Activated naive CD8-positive, alpha-beta T cell treated with anti-CD3 and anti-CD28 coated beads, Interleukin-2, amount 50 U/mL, for 24 hours (primary cell): ENCODE data around the gene HERC2.
"Not testable (repeated sequence)": the region's sequence is repeated elsewhere in the genome, so short reads cannot be mapped to it uniquely, and the experiment has no call there.

Source experiments
- ATAC-seq: fragments of 150-1000 bp; cut with Tn5 transposase; one replicate; pipeline ENCODE4 v1.10.0; 2021
- DNase-seq: peaks from one replicate; pipeline ENCODE4 v3.0.0; 2021
- H3K27ac Mint-ChIP-seq: one replicate; pipeline ENCODE4 v1.8.0; 2021; ENCODE audit warnings: mild to moderate bottlenecking, mixed read lengths
- H3K27me3 Mint-ChIP-seq: one replicate; pipeline ENCODE4 v1.8.0; 2021; ENCODE audit warnings: mixed read lengths
- H3K36me3 Mint-ChIP-seq: one replicate; pipeline ENCODE4 v1.8.0; 2021; ENCODE audit warnings: low read depth, mixed read lengths
- H3K4me1 Mint-ChIP-seq: one replicate; pipeline ENCODE4 v1.8.0; 2021; ENCODE audit warnings: mixed read lengths
- H3K4me3 Mint-ChIP-seq: one replicate; pipeline ENCODE4 v1.8.0; 2021; ENCODE audit warnings: mild to moderate bottlenecking, moderate library complexity, mixed read lengths
- H3K9me3 Mint-ChIP-seq: one replicate; pipeline ENCODE4 v1.8.0; 2021; ENCODE audit warnings: mixed read lengths

HERC2 gene, protein sequence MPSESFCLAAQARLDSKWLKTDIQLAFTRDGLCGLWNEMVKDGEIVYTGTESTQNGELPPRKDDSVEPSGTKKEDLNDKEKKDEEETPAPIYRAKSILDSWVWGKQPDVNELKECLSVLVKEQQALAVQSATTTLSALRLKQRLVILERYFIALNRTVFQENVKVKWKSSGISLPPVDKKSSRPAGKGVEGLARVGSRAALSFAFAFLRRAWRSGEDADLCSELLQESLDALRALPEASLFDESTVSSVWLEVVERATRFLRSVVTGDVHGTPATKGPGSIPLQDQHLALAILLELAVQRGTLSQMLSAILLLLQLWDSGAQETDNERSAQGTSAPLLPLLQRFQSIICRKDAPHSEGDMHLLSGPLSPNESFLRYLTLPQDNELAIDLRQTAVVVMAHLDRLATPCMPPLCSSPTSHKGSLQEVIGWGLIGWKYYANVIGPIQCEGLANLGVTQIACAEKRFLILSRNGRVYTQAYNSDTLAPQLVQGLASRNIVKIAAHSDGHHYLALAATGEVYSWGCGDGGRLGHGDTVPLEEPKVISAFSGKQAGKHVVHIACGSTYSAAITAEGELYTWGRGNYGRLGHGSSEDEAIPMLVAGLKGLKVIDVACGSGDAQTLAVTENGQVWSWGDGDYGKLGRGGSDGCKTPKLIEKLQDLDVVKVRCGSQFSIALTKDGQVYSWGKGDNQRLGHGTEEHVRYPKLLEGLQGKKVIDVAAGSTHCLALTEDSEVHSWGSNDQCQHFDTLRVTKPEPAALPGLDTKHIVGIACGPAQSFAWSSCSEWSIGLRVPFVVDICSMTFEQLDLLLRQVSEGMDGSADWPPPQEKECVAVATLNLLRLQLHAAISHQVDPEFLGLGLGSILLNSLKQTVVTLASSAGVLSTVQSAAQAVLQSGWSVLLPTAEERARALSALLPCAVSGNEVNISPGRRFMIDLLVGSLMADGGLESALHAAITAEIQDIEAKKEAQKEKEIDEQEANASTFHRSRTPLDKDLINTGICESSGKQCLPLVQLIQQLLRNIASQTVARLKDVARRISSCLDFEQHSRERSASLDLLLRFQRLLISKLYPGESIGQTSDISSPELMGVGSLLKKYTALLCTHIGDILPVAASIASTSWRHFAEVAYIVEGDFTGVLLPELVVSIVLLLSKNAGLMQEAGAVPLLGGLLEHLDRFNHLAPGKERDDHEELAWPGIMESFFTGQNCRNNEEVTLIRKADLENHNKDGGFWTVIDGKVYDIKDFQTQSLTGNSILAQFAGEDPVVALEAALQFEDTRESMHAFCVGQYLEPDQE (N-terminal part only)

DNA sequence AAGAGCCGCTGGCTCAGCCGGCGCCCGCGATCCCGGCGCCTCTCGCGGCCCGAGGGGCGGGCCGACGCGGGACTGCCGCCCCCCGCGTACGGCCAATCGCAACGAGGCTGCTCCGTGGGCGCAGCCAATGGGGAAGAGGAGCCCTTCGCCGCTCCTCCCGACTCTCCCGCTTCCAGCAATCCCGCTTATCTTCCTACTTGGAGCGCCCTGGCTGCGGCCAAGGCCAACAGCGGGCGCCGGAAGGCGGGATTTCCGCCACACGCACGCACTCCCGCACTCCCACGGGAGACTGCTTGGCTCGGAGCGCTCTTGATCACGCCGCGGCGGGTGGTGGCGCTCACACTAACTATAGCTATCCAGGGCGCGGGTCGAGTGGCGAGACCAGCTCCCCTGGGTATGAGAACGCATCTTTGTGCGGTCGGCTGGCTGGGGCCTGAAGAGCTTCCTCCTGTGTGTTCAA, at the start of gene HERC2:
Gene HERC2, minus strand, starts transcription at position 51 of the 460 bp plus-strand sequence. CDS start 746 bp downstream, outside the sequence.
- not testable (repeated sequence) for H3K27me3 Mint-ChIP-seq, H3K4me1 Mint-ChIP-seq, H3K9me3 Mint-ChIP-seq, ATAC-seq, DNase-seq, H3K36me3 Mint-ChIP-seq
- peak within 1 kb of the TSS; percentile 96 for H3K4me3 Mint-ChIP-seq
- H3K27ac Mint-ChIP-seq: peak within 1 kb of the TSS; percentile 93

DNA sequence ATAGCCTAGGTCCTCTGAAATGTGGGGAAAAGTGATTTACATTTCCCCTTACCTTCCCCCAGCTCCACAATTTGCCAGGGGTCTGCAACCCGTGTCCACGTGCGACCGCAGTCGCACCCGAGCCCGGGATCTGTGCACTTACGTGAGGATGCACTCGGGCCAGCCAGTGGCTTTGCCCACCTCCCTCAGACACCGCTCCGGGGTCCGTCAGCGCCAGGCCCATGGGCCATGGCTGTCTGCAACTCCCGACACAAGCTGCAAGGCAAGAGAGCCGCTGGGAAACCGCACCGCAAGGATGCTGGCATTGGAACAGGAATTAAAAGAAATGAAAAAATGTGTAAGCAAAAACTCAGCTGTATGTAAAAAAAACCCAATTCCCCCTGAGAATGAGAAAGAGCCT, 43.5 kb upstream of the HERC2 start:
- H3K27ac Mint-ChIP-seq, H3K9me3 Mint-ChIP-seq, H3K36me3 Mint-ChIP-seq, H3K4me3 Mint-ChIP-seq, ATAC-seq, H3K27me3 Mint-ChIP-seq, DNase-seq, H3K4me1 Mint-ChIP-seq: not testable (repeated sequence)

DNA sequence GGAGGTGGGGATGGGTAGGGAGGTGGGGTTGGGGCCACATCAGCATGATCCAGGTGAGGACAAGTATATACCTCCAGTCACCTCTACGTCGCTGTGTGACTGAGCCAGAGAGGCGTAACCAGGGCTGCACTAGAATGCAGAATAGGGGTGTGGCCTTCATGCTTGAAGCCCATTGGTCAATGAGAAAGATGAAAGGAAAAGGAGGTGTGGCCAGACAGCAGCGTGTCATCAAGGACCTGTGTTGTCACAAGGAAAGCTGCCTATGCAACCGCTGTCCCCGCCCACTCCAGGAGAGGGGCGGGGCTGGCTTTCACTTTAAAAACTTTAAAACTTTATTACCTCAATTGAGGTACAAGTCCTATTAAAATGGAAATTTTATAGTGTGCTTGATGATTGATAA, 36.0 kb upstream of the HERC2 start, which contains the start of gene GOLGA6L24:
Gene GOLGA6L24, minus strand, starts transcription at position 101 of the 400 bp plus-strand sequence. Its CDS starts 61 bp downstream, at position 40.
- not testable (repeated sequence) for H3K36me3 Mint-ChIP-seq, DNase-seq, H3K4me3 Mint-ChIP-seq, H3K4me1 Mint-ChIP-seq, H3K9me3 Mint-ChIP-seq, H3K27me3 Mint-ChIP-seq, ATAC-seq, H3K27ac Mint-ChIP-seq

DNA sequence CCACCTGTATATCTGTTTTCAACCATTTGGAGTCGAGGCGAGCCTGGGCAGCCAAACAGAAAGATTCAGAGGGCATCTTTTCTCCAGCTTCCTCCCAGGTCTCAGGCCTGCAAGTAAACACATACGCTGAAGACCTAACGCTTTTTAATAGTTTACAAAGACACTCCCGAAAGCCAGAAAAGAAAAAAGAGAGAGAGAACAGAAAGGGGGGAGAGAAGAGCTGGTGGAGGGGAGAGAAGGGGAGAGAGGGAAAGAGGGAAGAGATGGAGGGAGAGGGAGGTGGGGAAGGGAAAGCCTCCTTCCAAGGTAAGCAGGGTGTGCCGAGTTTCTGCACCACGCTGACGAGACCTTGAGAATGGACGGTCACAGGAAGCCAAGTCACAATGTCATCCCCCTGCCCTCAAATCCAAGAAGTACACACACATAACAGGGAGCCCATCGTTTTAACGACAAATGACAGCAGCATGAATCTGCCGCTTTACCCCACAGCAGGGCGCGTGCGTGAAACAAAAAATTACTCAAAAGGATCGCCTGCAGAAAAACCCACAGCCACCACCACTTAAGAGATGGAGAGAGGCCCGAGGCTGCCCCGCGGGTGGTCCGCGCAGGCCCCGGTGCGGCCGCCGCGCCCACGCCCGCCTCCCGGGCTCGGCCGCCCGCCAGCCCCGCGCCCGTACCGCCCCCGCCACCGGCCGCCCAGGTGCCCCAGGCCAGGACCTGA, 461 bp downstream of the HERC2 start:
- peaks cover 10% of the 10 kb centered on the region for H3K36me3 Mint-ChIP-seq
- not testable (repeated sequence) for H3K9me3 Mint-ChIP-seq, H3K27me3 Mint-ChIP-seq, ATAC-seq, H3K4me1 Mint-ChIP-seq
- peak overlapping the region; percentile 96 for H3K4me3 Mint-ChIP-seq
- peak; percentile 7 for DNase-seq
- peak overlapping the region; percentile 93 for H3K27ac Mint-ChIP-seq

DNA sequence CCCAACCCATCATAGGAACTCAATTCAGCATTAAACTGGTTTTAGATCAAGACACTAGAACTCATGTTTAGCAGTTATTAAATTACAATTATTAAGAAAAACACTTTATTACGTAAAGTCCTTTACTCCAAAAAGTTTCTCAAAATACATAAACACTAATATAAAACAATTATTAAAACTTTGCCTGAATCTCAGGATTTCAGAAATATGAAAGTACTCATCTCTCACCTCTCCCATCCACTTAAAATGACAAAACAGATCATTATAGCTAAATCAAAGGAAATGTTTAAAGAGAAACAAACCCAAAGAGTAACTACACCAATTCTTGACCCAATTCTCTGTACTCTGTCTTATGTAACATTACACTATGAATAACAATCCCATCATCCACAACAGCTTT, 2.3 kb downstream of the HERC2 start:
- not testable (repeated sequence) for H3K27ac Mint-ChIP-seq, H3K4me1 Mint-ChIP-seq, H3K27me3 Mint-ChIP-seq, ATAC-seq, DNase-seq, H3K9me3 Mint-ChIP-seq, H3K4me3 Mint-ChIP-seq
- H3K36me3 Mint-ChIP-seq: peaks cover 19% of the 10 kb centered on the region

DNA sequence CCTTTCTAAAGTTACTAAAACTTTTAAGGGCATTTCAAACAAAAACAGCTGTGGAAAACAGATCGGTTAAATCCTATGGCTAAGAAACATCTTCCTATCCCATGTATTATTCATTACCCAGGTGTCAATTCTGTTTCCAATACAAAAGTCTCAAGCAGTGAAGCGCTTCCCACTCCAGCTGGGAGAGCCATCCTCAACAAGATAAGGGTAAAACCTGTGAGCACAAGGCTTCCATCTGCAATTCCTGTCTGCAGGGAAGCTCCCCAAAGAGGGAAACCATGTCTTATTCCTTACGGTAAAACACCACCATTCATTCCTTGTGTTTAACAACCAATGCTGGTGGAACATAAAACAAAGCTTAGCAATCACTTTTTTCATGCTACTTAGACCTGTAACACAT, 3.2 kb downstream of the HERC2 start:
- not testable (repeated sequence) for H3K9me3 Mint-ChIP-seq, H3K27ac Mint-ChIP-seq, ATAC-seq, DNase-seq, H3K4me1 Mint-ChIP-seq, H3K4me3 Mint-ChIP-seq, H3K27me3 Mint-ChIP-seq
- H3K36me3 Mint-ChIP-seq: peaks cover 24% of the 10 kb centered on the region

DNA sequence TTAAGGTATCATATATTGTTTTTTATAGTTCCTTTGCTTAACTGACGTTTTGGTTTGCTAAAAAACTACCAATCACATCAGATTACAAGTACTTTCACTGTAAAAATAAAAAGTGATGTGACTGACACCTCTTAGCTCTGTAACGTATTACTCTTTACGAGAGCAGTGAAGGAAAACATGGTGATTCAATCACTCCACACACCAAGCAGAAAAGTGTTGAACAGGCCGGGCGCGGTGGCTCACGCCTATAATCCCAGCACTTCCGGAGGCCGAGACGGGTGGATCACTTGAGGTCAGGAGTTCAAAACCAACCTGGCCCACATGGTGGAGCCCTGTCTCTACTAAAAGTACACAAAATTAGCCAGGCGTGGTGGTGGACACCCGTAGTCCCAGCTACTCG, 3.9 kb downstream of the HERC2 start:
- H3K9me3 Mint-ChIP-seq, H3K4me3 Mint-ChIP-seq, DNase-seq, H3K27me3 Mint-ChIP-seq, H3K27ac Mint-ChIP-seq, H3K4me1 Mint-ChIP-seq, ATAC-seq: not testable (repeated sequence)
- H3K36me3 Mint-ChIP-seq: peaks cover 27% of the 10 kb centered on the region

DNA sequence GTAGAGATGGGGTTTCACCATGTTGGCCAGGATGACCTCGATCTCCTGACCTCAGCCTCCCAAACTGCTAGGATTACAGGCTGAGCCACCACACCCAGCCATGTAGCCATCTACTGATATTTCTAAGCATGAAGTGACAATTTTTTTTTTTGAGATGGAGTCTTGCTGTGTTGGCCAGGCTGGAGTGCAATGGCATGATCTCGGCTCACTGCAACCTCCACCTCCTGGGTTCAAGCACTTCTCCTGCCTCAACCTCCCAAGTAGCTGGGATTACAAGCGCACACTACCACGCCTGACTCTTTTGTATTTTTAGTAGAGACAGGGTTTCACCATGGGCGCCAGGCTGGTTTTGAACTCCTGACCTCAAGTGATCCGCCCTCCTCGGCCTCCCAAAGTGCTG, 5.0 kb downstream of the HERC2 start:
- H3K4me3 Mint-ChIP-seq, H3K9me3 Mint-ChIP-seq, H3K4me1 Mint-ChIP-seq, H3K27me3 Mint-ChIP-seq, ATAC-seq, DNase-seq, H3K27ac Mint-ChIP-seq: not testable (repeated sequence)
- peaks cover 29% of the 10 kb centered on the region for H3K36me3 Mint-ChIP-seq

DNA sequence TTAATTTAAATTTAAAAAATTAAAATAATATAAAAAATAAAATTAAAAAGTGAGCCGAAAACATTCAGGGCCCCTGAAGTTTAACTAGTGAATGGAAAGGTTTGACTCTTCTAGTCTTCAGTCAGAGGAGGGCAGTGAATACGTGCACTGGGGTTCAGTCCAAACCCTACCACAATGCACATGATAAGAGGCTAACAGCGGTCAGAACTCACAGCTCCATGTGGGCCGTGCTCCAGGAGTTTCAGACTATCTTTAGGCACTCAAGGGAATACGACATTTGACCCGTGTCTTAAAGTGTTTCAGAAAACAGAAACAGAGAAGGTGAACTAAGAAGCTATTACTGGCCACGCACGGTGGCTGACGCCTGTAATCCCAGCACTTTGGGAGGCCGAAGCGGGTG, 11.5 kb downstream of the HERC2 start:
- H3K27me3 Mint-ChIP-seq, H3K4me3 Mint-ChIP-seq, H3K4me1 Mint-ChIP-seq, H3K27ac Mint-ChIP-seq, H3K9me3 Mint-ChIP-seq, ATAC-seq, DNase-seq: not testable (repeated sequence)
- peaks cover 42% of the 10 kb centered on the region for H3K36me3 Mint-ChIP-seq

DNA sequence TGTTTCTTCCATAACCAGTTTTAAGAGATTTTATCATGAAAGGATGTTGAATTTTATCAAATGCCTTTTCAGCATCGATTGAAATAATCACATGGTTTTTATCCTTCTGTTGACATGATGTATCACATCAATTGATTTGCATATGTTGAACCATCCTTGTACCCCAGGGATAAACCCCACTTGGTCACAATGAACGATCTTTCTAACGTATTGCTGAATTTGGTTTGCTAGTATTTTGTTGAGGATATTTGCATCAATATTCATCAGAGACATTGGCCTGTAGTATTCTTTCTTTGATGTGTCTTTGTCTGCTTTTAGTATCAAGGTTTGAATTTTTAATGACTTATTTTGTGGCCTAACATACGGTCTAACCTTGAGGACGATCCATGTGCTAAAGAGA, 13.3 kb downstream of the HERC2 start:
- H3K27me3 Mint-ChIP-seq, DNase-seq, H3K27ac Mint-ChIP-seq, H3K4me1 Mint-ChIP-seq, H3K4me3 Mint-ChIP-seq, ATAC-seq, H3K9me3 Mint-ChIP-seq: not testable (repeated sequence)
- peaks cover 31% of the 10 kb centered on the region for H3K36me3 Mint-ChIP-seq

DNA sequence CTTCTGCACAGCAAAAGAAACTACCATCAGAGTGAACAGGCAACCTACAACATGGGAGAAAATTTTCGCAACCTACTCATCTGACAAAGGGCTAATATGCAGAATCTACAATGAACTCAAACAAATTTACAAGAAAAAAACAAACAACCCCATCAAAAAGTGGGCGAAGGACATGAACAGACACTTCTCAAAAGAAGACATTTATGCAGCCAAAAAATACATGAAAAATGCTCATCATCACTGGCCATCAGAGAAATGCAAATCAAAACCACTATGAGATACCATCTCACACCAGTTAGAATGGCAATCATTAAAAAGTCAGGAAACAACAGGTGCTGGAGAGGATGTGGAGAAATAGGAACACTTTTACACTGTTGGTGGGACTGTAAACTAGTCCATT, 16.3 kb downstream of the HERC2 start:
- H3K36me3 Mint-ChIP-seq: peaks cover 22% of the 10 kb centered on the region
- DNase-seq, H3K4me1 Mint-ChIP-seq, ATAC-seq, H3K4me3 Mint-ChIP-seq, H3K27ac Mint-ChIP-seq, H3K27me3 Mint-ChIP-seq, H3K9me3 Mint-ChIP-seq: not testable (repeated sequence)

DNA sequence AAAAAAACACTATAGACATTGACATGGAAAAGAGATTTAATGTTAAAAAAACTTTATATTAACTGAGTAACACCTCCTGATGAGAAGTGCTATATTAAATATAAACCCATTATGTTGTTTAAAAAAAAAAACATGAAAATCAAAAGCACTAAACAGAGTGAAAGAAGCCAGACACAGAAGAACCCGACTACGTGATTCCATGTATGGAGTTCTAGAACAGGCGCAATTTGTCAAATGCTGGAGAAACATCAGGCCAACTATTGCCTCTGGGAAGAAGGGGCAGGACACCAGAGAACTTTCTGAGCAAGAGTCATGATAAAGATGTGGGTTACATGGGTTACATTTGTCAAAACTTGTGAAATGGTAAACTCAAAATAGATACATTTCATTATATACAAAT, 24.5 kb downstream of the HERC2 start:
- H3K4me1 Mint-ChIP-seq, DNase-seq, H3K27ac Mint-ChIP-seq, ATAC-seq, H3K27me3 Mint-ChIP-seq, H3K4me3 Mint-ChIP-seq, H3K9me3 Mint-ChIP-seq: not testable (repeated sequence)
- H3K36me3 Mint-ChIP-seq: peaks cover 13% of the 10 kb centered on the region

DNA sequence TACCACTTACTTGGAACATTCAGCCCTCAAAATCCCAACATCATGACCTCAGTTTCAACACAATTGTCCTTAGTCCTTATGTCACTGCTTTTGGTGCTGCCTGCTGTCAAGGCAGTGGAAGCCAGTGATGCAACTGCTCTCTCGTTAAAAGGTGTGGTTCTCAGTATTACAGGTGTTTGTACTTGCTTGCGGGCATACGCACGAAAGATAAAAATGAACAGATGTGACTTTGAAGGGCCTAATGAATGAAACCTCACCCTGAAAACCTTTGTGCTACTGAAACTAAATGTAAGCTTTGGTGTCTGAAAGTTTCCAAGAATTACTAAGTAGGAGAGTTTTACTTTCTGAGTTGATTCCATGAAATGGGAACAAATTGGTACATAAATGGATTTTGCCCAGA, 25.2 kb downstream of the HERC2 start:
- not testable (repeated sequence) for H3K27ac Mint-ChIP-seq, H3K4me3 Mint-ChIP-seq, DNase-seq, H3K9me3 Mint-ChIP-seq, H3K4me1 Mint-ChIP-seq, H3K27me3 Mint-ChIP-seq, ATAC-seq
- H3K36me3 Mint-ChIP-seq: peaks cover 17% of the 10 kb centered on the region
